Measurements from ENCODE around the gene SMTNL1.

SMTNL1 gene

GRCh38 chr11:57500926-57501325 is 36.5 kb upstream of the SMTNL1 start:
- DNase-seq (ENCODE audit: extremely low read depth, low read depth) = no peak
- TF ChIP-seq, protein P1, sequence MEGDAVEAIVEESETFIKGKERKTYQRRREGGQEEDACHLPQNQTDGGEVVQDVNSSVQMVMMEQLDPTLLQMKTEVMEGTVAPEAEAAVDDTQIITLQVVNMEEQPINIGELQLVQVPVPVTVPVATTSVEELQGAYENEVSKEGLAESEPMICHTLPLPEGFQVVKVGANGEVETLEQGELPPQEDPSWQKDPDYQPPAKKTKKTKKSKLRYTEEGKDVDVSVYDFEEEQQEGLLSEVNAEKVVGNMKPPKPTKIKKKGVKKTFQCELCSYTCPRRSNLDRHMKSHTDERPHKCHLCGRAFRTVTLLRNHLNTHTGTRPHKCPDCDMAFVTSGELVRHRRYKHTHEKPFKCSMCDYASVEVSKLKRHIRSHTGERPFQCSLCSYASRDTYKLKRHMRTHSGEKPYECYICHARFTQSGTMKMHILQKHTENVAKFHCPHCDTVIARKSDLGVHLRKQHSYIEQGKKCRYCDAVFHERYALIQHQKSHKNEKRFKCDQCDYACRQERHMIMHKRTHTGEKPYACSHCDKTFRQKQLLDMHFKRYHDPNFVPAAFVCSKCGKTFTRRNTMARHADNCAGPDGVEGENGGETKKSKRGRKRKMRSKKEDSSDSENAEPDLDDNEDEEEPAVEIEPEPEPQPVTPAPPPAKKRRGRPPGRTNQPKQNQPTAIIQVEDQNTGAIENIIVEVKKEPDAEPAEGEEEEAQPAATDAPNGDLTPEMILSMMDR (IDR thresholded peaks at IDR 0.05; ENCODE audit: low read depth, low read length) = no peak

- no peak for DNase-seq (ENCODE audit: extremely low read depth, low read depth)
- TF ChIP-seq, protein P1 (IDR thresholded peaks at IDR 0.05; ENCODE audit: low read depth, low read length) = no peak
Measured at GRCh38 chr11:57501953-57502352, 35.4 kb upstream of the SMTNL1 start.

GRCh38 chr11:57502376-57502775 is 35.0 kb upstream of the SMTNL1 start:
- DNase-seq (ENCODE audit: extremely low read depth, low read depth) = no peak
- TF ChIP-seq, protein P1 (IDR thresholded peaks at IDR 0.05; ENCODE audit: low read depth, low read length) = no peak

DNA sequence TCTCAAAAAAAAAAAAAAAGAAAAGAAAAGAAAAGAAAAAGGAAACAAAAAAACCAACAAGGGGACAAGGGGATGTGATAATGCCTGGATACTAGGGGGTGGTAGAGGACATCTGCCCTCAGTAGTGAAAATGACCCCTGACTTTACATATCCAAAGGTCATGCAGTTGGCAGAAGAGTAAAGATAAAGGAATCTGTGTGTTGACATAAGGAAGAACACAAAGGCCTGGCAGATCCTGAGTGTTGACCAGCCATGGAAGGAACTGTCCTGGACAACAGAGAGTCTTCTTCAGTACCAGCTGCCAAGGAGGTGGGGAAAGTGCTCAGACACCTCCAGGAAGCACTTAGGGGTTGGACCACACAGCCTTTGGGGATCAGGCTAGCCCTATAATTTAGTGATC is 34.5 kb upstream of the SMTNL1 start:
- TF ChIP-seq, protein P1 (IDR thresholded peaks at IDR 0.05; ENCODE audit: low read depth, low read length) = no peak
- DNase-seq (ENCODE audit: extremely low read depth, low read depth) = no peak

GRCh38 chr11:57504511-57504910 is 32.9 kb upstream of the SMTNL1 start:
- TF ChIP-seq, protein P1 (IDR thresholded peaks at IDR 0.05; ENCODE audit: low read depth, low read length) = no peak
- DNase-seq (ENCODE audit: extremely low read depth, low read depth) = no peak

GRCh38 chr11:57506522-57506921 is 30.9 kb upstream of the SMTNL1 start:
- TF ChIP-seq, protein P1 (IDR thresholded peaks at IDR 0.05; ENCODE audit: low read depth, low read length) = no peak
- DNase-seq (ENCODE audit: extremely low read depth, low read depth) = no peak

- DNase-seq (ENCODE audit: extremely low read depth, low read depth) = no peak
- TF ChIP-seq, protein P1 (IDR thresholded peaks at IDR 0.05; ENCODE audit: low read depth, low read length) = no peak
Measured at GRCh38 chr11:57508341-57509170, 28.8 kb upstream of the SMTNL1 start.

Measured in AG09319 (cell line).